ENCODE data around the gene SLC24A4.

The SLC24A4 gene

DNA sequence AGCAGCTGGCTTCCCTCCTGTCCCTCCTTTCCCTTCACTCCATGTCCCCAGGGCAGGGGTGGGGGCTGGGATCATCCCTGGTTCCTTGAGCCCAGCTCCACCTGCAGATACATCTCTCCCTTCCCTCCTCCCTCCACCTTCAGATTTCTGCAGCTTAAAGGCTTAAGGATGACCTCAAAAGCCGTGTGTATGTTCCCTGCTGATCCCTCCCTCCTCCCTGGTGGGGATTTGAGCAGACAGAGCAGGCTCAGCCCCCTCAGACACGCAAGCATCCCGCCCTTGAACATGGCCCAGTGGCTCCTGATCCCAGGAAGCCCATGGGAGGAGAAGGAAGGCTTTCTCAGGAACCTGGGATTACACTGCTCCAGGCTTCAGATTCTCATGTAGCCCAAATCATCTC is 107.7 kb downstream of the SLC24A4 start:
- DNase-seq (ENCODE audit: extremely low read depth in 1 of 2, low read depth in 1 of 2) = no peak

DNA sequence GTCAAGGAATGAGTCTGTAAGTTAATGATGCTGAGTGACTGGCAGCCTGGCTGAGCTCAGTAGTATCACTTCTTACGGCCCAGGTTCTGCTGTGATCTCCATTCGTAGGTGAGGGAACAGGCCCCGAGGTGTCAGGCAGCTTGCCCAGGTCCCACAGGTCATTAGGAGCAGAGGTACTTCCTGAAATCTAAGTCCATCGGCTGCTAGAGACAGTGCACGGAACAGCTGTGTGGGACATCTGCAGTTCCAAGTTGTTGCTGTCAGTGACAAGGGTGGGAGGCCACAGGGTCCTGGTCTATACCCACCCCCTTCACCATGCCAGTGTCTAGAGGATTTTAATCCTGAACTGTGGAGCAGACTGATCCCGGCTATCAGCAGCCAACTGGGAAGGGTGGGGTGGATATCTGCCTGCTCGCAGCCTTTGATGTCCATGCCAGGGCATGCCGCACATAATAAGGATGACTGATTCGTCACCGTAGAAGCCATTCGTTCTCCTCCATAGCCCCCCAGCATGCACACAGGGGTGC is 108.3 kb downstream of the SLC24A4 start:
- DNase-seq (ENCODE audit: extremely low read depth in 1 of 2, low read depth in 1 of 2) = no peak

DNA sequence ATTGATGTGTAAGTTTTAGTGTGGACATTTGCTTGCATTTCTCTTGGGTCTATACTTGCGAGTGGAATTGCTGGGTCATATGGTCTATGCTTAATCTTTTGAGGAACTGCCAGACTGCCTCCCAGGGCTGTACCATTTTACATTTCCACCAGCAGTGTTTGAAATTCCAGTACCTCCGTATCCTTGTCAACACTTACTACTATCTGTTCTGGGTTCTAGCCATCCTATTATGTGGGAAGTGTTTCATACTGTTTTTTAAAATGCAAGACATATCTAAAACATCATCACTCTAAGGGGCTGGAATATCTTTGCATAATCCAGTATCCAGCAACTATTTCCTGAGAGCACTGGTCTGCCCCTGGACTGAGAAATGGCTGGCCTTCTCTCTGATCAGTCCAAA is 110.4 kb downstream of the SLC24A4 start:
- no peak for DNase-seq (ENCODE audit: extremely low read depth in 1 of 2, low read depth in 1 of 2)

DNA sequence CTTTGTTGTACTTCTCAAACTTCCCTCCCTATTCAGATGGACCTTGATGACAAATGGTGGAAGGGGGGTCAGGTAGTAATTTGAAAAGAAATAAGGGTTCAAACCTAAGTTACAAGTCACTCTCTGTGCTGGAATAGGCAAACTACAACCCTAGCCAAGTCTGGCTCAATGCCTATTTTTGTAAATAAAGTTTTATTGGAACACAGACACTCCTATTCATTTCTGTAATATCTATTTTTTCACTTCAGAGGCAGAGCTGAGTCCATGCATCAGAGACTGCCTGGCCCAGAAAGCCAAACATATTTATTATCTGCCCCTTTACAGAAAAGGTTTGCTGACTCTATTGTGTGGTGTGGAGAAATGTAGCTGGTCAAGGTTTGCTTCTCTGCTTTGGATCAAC is 112.2 kb downstream of the SLC24A4 start:
- no peak for DNase-seq (ENCODE audit: extremely low read depth in 1 of 2, low read depth in 1 of 2)

DNA sequence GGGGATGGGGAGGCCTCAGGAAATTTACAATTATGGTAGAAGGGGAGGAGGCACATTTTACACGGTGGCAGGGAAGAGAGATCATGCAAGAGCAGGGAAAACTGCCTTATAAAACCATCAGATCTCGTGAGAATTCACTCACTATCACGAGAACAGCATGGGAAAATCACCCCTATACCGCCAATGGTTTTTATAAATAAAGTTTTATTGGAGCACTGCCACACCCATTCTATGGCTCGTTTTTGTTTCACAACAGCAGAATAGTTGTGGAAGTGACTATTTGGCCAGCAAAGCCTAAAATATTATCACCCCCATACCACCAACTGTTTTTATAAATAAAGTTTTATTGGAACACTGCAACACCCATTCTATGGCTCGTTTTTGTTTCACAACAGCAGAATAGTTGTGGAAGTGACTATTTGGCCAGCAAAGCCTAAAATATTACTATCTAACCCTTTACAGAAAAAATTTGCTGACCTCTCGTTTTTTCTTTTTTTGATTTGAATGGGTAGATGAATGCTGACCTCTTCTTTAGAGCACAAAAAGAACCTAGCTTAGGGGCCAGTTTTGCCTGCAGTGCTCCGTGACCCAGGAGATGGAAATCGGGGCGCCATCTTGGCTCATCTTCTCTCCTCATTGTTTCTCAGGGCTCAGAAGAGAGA is 113.3 kb downstream of the SLC24A4 start:
- DNase-seq (ENCODE audit: extremely low read depth in 1 of 2, low read depth in 1 of 2) = no peak

DNA sequence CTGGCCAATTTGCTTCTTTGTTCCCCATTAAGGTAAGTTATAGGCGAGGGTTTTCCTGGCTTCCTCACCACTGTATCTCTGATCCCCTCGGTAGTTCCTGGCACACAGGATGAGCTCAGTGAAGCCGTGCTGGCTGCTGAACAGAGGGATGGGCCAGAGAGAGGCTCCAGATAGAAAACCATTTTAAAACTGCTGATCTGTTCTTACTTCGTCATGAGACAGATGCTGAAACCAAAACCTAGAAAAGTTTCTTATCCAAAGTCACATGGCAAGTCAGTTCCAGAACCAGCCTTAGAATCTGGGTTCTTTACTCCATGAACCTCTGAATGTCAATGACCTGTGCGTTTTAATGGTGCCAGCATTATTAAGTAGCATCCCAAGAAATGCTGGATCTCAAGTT is 114.3 kb downstream of the SLC24A4 start:
- DNase-seq (ENCODE audit: extremely low read depth in 1 of 2, low read depth in 1 of 2) = no peak

DNA sequence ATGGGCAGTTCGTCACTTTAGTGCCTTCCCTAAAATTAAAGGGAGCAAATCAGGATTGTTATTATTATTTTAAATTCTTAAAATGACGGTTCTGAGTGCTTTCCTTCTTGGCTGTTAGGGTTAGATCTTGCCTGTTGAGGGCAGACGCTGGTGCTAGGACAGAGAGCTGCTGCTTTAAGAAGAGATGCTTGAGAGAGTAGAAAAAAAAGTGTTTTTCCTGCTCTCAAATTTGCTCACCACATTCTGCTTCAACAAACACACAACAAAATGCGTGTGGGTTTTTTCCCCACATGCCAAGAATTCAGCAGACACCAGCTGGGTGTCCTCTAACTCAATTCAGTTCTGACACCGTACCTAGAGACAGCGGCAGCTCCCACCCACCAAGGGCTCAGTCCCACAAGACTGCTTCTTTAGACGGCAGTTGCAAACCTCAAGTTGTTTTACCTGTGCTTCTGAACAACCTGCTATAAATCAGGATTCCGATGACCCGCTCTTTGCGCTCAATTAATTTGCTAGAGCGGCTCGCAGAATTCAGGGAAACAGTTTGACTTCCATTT is 114.8 kb downstream of the SLC24A4 start:
- DNase-seq (ENCODE audit: extremely low read depth in 1 of 2, low read depth in 1 of 2) = no peak

DNA sequence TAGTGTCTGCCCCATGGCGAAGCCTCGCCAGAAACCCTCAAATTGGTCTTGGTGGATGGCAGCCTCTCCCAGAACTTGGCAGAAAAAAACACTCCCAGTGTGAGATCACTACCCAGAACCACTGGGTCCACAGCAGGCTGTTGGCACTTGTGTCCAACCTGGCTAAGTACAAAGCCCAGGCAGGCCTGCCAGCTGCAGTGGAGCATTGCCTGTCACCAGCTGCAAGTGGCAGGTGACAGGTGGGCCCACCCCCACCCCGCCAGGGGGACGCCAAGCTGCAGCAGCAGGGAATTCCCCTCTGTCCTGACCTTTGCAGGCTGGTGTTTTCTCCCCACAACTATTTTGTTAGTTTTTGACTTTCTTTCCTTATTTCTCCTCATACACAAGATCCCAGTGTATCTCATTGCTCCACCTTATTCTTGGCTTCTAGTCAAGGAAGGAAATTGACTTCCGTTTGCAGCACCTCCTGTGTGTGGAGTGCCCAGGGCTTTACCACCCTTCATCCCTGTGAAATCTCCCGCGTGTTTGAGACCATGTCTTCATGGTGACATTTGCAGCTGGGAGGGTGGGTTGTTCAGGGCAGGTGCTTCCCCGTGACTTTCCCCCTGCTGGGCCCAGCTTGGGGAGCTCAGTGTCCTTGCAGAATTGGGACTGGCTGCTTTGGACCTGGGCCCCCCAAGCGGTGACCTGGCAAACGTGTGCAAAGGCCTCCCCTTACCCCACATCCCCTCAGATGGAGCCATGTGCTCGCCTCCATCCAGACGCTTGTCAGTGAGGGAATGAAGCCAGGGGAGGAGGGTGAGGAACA is 116.8 kb downstream of the SLC24A4 start:
- DNase-seq (ENCODE audit: extremely low read depth in 1 of 2, low read depth in 1 of 2) = no peak

DNA sequence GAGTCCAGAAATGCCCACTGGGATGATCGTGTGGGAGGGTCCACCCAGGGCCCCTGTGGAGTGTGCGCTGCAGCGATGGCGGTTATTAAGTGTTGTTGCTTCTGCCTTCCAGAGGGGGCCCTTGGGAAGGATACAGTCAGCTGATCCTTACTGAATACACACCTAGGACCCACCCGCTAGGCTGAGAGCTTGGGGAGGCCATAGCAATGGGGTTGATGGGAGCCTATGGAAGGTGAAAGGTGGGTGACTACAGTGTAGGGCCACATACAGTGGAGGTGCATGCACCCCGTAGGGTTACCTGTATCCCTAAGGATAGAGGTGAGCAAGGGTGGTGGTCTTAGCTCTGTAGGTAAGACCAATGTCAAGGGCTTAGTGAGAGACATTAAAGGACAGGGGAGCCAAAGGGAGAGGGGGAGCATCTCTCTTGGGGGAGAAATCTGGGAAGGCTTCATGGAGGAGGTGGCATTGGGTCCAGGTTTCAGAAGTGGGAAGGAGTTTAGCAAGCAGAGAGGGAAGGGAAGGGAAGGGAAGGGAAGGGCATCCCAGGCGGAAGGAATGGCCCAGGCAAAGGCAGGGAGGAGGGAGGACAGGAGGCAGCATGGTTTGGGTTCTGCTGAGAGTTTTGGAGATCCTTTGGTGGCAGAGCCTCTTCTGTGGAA is 117.5 kb downstream of the SLC24A4 start:
- no peak for DNase-seq (ENCODE audit: extremely low read depth in 1 of 2, low read depth in 1 of 2)

DNA sequence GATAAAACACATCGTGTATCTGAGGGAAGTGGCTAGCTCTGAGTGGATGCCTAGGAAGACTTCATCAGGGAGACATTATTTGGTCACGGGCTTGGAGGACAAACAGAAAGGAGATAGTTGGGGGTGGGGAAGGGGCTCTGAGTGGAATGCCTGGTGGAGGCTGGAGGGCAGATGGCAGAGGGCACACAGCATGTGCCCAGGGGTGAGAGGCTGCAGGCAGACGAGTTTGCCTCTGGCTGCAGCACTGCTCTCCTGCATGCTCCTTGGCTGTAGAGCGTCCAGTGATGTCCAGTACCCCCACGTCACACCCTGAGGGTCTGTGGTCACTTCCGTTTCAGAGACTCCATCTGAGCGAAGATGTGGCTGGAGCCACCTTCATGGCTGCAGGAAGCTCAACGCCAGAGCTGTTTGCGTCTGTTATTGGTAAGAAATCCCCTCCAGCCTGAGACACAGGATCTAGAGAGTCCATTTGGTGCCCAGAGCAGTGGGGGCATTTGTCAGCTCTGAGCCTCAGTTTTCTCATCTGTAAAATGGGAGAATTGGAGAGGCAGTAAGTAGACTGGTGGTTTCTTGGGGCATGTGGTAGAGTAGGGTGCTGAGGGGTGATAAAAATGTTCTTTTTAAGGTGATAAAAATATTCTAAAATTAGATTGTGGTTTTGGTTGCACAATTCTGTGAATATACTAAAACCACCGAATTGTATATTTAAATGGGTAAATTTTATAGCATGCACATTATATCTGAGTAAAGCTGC is 119.0 kb downstream of the SLC24A4 start:
- no peak for DNase-seq (ENCODE audit: extremely low read depth in 1 of 2, low read depth in 1 of 2)

DNA sequence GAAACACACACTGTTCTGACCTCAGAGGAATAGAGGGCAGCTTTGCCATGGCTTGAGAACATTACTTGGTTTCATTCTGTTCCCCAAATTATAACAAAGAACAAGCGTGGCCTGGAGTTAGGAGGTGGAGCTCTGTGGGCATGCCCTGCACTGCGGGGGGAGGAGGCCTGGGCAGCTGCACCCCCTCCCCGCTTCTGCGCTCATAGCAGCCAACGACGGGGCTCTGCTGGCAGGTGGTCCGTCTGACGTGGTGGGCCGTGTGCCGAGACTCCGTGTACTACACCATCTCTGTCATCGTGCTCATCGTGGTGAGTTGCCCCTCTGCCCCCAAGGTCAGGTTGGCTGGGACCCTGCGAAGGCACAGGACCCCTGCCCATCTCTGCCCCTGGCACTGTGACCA is 120.2 kb downstream of the SLC24A4 start:
- no peak for DNase-seq (ENCODE audit: extremely low read depth in 1 of 2, low read depth in 1 of 2)

DNA sequence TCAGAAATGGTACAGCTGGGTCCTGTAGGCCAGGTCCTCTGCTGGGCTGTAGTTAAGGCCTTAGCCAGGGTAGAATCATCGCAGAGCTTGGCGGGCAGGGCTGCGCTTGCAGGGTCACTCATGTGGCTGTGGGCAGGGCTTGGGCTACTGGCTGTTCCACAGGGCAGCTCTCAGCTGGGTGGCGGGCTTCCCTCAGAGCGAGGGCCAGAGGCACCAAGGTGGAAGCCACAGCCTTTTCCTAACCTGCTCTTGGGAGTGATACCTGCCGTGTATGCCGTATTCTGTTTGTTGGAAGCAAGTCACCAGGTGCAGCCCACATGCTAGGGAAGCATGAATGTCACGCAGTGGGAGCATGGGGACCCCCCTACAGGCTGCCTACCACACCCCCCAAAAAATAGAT is 120.8 kb downstream of the SLC24A4 start:
- no peak for DNase-seq (ENCODE audit: extremely low read depth in 1 of 2, low read depth in 1 of 2)

DNA sequence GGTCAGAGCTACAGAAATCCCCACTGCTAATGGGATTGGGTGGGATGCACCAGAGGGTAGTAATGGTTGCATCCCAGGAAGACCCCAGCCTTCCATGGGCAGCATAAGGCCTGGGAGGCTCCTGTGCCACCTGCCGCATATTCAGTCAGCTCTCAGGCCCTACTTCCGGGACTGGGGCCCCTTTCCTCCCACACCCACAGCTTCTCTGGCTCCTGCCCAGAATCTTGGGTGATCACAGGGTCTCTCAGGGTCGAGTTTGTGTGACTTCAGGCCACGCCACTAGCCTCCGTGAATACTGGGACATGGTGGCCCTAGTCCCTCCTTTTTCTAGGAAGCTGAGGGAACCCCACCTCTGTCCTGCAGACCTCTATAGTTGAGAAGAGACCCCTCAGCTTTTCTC is 123.8 kb downstream of the SLC24A4 start:
- DNase-seq (ENCODE audit: extremely low read depth in 1 of 2, low read depth in 1 of 2) = no peak

DNA sequence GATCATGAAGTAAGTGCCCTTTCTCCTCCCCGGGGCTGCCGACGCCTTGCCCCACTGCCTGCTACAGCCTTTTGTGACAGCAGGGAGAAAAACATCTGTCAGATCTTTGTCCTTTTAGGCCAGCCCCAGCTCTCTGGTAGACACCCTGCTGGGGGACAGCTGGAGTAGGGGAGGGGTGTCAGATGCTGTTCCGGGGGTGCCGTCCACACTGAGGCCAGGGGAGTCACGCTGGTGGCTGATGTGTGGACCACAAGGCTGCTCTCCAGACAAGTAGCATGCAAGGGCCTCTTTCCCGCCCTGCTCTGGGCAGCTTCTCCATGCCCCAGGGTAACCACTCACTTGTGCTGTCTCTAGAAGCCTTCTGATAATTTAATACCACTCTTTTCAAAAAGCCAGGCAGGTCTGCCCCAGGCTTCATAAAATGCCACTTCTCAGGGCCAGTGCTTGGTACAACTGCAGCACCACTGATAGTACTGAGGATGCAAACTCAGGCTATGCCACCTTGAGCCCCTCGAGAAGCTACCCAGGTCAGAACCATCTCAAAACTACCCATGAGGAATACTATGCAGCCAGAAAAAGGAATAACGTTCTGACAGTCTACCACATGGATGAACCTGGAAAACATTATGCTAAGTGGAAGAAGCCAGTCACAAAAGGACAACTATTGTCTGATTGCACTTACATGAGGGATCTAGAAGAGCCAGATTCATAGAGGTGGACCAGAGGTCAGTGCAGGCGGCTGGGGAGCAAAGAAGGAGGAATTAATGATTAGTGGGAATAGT is 124.6 kb downstream of the SLC24A4 start:
- DNase-seq (ENCODE audit: extremely low read depth in 1 of 2, low read depth in 1 of 2) = no peak

DNA sequence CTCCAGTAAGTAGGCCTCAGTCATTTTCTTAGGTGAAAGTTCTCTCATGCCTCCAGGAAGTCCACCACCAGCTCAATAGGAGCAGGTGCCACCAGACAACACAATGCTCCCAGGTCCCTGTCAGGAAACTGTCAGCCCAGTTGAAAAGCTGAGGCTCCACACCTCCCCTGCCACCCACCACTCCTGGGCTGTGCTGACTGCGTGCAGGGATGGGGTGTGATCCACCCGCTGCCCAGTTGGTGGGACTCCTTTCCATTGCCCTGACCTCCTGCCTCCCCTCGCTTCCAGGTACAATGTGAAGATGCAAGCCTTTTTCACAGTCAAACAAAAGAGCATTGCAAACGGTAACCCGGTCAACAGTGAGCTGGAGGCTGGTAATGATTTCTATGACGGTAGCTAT is 125.8 kb downstream of the SLC24A4 start:
- no peak for DNase-seq (ENCODE audit: extremely low read depth in 1 of 2, low read depth in 1 of 2)

DNA sequence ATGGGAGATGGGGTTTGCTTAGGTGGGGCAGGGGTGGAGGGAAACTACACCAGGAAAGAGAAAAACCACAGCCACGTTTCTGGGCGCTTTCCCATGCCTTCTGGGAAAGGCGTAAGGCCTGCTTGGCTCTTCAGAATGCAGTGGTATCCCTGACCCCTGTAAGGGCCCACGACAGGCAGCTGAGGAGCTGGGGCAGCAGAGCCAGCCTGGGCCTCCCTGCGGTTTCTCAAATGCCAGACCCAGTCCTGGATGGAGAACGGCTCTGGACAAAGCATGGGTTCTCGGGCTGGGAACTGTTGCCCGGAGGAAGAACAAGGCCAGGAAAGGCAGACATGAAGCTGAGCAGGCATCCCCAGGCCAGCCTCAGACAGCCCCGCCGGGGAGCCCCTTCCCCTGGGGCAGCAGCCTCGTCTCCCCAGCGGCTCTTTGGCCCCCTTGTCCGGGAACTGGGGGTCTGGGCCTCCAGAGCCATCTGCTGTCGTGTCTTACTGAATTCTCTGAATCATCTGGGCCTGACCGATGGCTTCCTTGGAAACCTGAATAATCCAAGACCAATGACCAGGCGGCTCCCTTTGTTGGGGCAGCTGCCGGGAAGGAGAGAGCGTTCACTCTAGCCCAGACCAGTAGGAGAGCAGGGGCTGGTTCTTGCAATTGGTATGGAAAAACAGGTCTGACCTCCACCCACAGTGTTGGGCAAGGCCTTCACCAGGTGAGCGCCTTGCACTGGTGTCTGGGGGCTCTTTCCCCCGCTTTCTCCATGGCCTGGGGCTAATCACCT is 126.6 kb downstream of the SLC24A4 start:
- DNase-seq (ENCODE audit: extremely low read depth in 1 of 2, low read depth in 1 of 2) = no peak

DNA sequence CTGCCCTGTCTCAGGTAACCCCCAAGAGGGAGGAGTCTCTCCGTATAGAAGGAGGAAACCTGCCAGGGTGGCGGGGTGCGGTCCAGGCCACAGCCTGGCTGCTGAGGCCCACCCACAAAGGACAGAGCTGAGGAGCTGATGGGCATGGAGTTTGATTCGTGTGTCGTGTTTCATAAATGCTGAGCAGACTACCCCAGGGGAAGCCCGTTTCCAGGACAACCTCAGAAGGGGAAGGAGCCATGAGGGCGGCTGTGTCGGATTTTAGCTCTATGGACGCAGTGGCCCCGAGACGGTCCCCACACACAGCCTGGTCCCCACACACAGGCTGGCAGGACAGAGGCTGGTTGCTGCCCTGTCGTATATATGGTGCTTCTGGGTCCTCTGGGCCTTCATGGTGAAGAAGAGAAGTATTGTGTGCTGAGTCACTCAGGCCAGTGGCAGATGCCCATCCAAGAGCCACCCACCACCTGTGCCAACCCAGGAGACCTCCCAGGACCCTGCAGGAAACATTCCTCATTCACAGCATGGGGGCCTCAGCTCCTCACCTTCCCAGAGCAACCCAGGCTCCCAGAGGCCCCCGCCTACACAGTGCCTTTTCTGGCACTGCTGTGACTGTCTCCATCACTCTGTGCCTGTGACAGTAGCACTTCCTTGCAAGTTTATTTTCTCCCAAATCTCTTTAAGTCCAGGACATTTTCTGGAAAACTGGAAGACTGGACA is 127.5 kb downstream of the SLC24A4 start:
- DNase-seq (ENCODE audit: extremely low read depth in 1 of 2, low read depth in 1 of 2) = no peak

DNA sequence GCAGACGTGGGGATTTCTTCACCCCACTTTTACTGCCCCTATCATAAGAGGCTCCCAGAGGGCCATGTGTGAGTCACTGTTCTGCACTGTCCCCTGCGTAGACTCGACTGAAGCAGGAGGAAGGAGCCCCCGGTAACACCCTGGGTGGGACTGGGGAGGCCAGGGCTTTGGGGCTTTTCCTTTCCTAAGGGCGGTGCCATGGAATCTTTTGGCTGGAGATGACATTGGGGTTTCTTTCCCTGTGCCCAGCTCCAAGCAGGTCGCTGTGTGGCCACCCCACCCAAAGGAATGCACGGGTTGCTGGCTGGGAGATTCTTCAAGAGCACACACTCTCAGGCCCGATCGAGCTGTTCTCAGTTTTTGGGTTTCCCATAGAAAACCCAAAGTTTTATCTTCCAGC is 128.3 kb downstream of the SLC24A4 start:
- no peak for DNase-seq (ENCODE audit: extremely low read depth in 1 of 2, low read depth in 1 of 2)

DNA sequence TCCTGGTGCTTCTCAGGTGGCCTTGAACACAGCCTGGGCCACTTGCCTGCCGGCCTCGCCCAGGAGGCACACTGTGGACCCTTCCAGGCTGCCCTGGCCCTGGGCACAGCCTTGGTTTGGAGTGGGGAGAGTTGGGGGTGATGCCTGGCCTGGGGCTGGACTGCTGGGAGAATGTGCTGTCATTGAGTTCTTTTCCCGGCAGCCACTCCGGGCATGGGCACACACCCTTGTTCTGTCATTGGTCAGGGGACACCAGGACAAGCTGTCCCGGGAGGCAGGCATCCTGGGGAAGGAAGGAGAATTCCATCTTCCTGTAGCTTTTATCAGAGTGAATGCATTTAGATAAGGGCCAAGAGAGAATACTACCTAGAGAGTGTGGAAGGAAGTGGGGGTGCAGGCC is 128.8 kb downstream of the SLC24A4 start:
- no peak for DNase-seq (ENCODE audit: extremely low read depth in 1 of 2, low read depth in 1 of 2)
